HG02642 (cell line): ENCODE measurements around the gene RPL13A.

Experiments
- ATAC-seq: cut with Tn5 transposase; IDR thresholded peaks from one replicate; pipeline ENCODE4 v1.9.1; 2021; ENCODE audit warnings: mild to moderate bottlenecking; ENCODE audit not compliant: unreplicated experiment, poor library complexity

RPL13A gene

DNA sequence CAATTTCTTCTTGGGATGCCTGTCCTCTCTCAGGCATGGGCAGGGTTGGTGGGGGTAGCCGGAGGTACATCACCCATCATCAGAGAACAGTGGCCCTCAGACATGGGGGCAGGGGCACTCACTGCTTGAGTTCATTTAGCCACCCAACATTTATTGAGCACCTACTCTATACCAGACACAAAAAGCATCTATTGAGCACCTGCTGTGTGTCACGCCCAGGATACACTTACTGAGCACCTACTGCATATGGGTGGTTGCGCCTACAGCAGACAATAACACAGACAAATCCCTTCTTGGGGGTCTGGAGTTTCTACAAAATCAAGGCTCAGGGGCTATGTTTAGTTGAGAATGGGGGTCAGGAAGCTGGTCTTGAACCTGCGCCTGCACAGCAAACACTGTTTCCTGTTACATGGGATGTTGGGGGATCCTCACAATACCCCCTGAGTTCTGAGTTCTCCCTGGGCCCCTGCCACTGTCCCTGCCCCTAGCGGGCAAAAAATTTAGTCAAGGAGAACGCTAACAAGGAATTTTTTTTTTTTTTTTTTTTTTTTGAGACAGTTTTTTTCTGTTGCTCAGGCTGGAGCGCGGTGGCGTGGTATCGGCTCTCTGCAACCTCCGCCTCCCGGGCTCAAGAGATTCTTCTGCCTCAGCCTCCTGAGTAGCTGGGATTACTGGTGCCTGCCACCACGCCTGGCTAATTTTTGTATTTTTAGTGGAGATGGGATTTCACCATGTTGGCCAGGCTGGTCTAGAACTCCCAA lies 52.0 kb downstream of the RPL13A start:
- no peak for ATAC-seq
